Activated T-helper 2 cell treated with anti-CD3 and anti-CD28 coated beads, Interferon-gamma antibody, Interleukin-2, Interleukin-4, amounts not matched to agents 10 μg/mL and 5 μg/mL and 100 μg/mL, durations not matched to agents 14 hours and 24 hours and 36 hours (primary cell): ENCODE data around the gene CPNE1. TPM values are rescaled to one million over a fixed set of nuclear protein-coding genes. Genes with fewer than 3 reads are reported as not detected.
A peak's percentile ranks its signal among the peaks of the same experiment; 100 is the strongest.

Experiments
- DNase-seq: peaks from one replicate; pipeline ENCODE4 v3.0.0; 2021; ENCODE audit warnings: low spot score
- H3K27ac Mint-ChIP-seq: one replicate; pipeline ENCODE4 v1.8.0; 2021; ENCODE audit warnings: mixed read lengths
- H3K27me3 Mint-ChIP-seq: one replicate; pipeline ENCODE4 v1.8.0; 2021; ENCODE audit warnings: low read depth, mixed read lengths
- H3K36me3 Mint-ChIP-seq: one replicate; pipeline ENCODE4 v1.8.0; 2021; ENCODE audit warnings: low read depth, mixed read lengths
- H3K4me1 Mint-ChIP-seq: one replicate; pipeline ENCODE4 v1.8.0; 2021; ENCODE audit warnings: low read depth, mixed read lengths
- H3K4me3 Mint-ChIP-seq: one replicate; pipeline ENCODE4 v1.8.0; 2021; ENCODE audit warnings: low read depth, mild to moderate bottlenecking, moderate library complexity, mixed read lengths
- H3K9me3 Mint-ChIP-seq: one replicate; pipeline ENCODE4 v1.8.0; 2021; ENCODE audit warnings: mixed read lengths
- intact Hi-C: fragments of 100-400 bp; cut with micrococcal nuclease; formaldehyde crosslinking; loops from one replicate; pipeline ENCODE4 v1.15.1; 2023
- total RNA-seq: library from RNA; stranded (reverse); gene quantifications from 2 replicates; pipeline ENCODE4 v1.2.3, GENCODE V29; 2022

Gene CPNE1
- total RNA-seq, 1 donor from 2014 or later, result 347 TPM

DNA sequence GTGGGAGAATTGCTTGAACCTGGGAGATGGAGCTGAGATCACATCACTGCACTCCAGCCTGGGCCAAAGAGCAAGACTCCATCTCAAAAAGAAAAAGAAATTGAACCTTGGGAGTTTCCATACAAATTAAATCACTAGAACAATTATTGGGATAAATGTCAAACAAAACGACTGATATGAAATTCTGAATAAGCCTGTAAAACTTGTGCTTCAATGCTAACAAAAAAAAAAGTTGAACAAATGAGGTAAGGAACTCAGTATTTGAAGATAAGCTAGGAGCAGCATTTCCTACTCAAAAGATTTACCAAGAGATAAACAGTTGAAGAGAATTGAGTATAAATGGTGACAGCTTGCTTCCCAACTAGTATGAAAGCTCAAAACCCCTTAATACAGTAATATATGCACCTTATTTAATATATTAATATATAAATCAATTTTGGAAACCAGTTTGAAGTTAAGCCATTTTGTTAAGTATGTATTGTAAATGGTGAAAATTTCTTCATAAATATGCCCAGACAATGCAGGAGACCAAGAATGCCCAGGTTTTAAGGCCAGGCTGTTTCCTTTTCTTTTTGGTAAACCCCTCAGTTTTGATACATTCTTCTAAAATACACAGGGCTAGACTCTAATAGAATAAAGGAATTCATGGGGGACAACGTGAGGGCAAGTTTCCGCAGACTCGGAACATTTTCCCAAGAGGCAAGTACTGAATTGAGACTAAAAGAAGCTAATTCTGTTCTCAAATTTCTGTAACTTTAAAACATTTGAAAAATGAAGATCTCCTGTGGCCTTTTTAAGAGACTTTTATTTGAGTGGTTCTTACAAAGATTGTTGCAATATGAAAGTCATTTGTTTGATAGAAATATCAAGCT lies 38.4 kb upstream of the CPNE1 start:
- intact Hi-C loops, result no loop called here
- Mint-ChIP-seq H3K27ac (peak overlapping the region; percentile 28), H3K4me3 (no peak overlapping the region), H3K27me3 (no peaks in the 10 kb centered on the region), H3K36me3 (peaks cover 76% of the 10 kb centered on the region), H3K9me3 (no peaks in the 10 kb centered on the region), H3K4me1 (peaks cover 30% of the 10 kb centered on the region)
- no peak for DNase-seq

DNA sequence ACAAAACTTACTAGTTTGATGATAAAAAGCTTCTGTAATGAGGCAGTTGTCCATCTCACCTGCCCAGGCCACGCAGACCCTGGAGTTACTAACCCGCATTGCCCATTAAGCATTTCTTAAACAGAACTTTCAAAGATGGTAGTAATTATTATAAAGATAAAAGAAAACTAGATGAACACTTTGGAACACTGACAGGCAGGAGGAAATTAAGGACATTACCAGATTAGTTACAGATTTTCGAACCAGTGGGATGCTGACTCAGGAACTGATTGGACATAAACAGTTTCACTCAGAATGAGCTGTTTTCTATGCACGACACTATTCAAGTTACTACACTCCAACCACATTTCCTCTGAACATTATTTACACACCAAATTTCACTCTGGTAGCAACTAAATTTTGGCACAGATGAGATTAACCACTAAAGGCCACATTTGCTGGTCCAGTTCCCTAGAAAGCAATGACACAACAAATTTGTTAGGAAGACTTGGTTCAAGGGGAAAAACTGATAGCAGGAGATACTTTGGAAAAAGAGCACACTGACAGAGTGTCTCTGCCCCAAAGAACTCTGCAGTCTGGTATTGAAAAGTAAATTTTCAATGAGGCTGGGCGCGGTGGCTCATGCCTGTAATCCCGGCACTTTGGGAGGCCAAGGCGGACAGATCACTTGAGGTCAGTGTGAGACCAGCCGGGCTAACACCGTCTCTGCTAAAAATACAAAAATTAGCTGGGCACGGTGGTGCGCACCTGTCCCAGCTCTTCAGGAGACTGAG lies 37.5 kb upstream of the CPNE1 start:
- Mint-ChIP-seq H3K27me3 (no peaks in the 10 kb centered on the region), H3K9me3 (no peaks in the 10 kb centered on the region), H3K36me3 (peaks cover 74% of the 10 kb centered on the region), H3K27ac (peak overlapping the region; percentile 57), H3K4me1 (peaks cover 37% of the 10 kb centered on the region), H3K4me3 (peak overlapping the region; percentile 7)
- DNase-seq, result no peak
- intact Hi-C loops, result no loop called here

DNA sequence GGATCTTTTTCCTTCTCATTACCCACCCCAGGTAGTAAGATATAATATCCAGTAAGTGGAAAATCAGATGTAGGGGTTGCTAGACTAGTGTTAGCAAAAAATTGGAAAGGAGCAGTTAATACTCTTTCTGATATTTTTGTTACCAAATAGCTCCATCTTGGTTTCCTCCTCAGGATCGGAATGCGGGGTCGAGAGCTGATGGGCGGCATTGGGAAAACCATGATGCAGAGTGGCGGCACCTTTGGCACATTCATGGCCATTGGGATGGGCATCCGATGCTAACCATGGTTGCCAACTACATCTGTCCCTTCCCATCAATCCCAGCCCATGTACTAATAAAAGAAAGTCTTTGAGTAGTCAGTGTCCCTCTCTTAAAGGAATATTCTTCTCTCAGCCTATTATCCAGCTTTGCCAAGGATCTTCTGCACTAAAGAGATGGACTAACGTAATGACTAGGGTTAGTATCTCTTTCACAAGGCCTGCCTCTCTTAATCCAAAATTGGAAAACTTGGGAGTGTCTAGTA lies 36.0 kb upstream of the CPNE1 start:
- intact Hi-C loops, result no loop called here
- H3K9me3 Mint-ChIP-seq, result no peaks in the 10 kb centered on the region
- peaks cover 68% of the 10 kb centered on the region for H3K36me3 Mint-ChIP-seq
- no peaks in the 10 kb centered on the region for H3K27me3 Mint-ChIP-seq
- no peak overlapping the region for H3K27ac Mint-ChIP-seq
- H3K4me1 Mint-ChIP-seq, result peaks cover 36% of the 10 kb centered on the region
- no peak for DNase-seq
- peak overlapping the region; percentile 94 for H3K4me3 Mint-ChIP-seq

DNA sequence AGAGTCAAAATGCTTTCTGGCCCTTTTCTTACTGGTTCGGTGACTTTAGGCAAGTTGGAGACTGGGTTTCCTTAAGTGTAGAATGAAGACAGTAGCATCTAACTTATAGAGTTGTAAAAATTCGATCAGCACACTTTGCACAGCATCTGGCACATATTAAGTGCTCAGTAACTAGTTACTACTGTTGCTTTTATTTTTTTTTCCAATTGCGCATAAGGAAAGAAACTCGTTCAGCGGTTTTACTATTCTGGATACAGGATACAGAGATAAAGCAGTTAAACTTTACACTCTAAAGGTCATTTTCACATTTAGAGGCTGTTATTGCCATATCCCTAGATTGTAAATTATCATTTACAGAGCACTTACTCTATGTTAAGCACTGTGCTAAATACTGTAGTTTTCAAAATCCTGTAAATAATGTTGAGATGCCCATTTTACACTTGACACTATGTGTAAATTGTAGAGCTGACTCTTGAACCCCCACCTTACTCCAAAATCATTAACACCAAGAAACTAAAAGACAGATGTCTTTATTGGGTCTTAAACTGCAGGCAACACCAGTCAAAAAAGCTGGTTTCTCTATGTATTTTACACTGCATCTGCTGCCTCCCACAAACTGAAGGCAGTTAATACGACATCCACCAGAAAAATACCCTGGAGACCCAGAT lies 35.4 kb upstream of the CPNE1 start:
- no peak for DNase-seq
- H3K36me3 Mint-ChIP-seq, result peaks cover 68% of the 10 kb centered on the region
- H3K27me3 Mint-ChIP-seq, result no peaks in the 10 kb centered on the region
- no peaks in the 10 kb centered on the region for H3K9me3 Mint-ChIP-seq
- H3K4me1 Mint-ChIP-seq, result peaks cover 36% of the 10 kb centered on the region
- peak overlapping the region; percentile 94 for H3K27ac Mint-ChIP-seq
- H3K4me3 Mint-ChIP-seq, result peak overlapping the region; percentile 94
- intact Hi-C loops, result loop anchor here (1.0 to 5.0 kb wide), 4 partner anchors 36 to 98 kb away; partner anchors contain the start of genes CPNE1, RBM12 and RBM39

DNA sequence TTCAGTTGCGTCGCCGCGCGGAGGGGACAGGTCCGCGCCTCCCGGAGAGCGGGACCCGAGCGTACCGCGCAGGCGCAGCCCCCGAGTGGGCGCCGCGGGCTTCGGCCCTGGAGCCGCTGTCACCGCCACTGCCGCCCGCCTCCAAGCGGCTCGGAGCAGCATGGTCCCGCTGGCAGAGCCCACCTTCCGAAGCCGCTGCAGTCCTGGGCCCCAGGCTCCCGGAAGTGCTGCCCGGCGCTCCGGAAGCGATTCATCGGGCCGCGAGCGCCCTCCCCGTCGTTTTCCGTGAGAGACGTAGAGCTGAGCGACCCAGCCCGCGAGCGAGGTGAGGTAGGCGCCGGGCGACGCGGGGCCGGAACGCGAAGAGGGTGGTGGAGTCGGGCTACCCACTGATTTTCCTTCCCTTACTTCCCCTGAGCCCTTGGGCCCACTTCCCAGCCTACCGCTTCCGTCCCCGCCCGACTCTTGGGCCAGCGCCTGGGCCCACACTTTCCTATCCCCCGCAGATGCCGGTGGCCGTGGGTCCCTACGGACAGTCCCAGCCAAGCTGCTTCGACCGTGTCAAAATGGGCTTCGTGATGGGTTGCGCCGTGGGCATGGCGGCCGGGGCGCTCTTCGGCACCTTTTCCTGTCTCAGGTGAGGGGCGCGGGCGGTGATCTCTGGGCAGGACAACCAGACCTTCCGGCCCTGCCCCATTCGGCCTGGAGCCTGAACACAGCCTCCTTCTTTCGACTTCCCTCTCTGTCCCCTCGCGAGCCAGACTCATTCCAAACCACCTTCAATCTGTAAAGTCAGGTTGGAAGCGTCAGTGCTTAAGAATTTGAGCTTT lies 34.6 kb upstream of the CPNE1 start, which contains the start of the genes NFS1 and ROMO1:
TSS of gene NFS1 (minus strand) at position 226 of the 830 bp plus-strand sequence. CDS start at position 162, 64 bp downstream.
TSS of gene ROMO1 (plus strand) at position 279 of the 830 bp plus-strand sequence. CDS start at position 507, 228 bp downstream.
- peak; percentile 82 for DNase-seq
- peaks cover 31% of the 10 kb centered on the region for H3K4me1 Mint-ChIP-seq
- H3K4me3 Mint-ChIP-seq, result peak within 1 kb of the TSS; percentile 94
- H3K9me3 Mint-ChIP-seq, result no peaks in the 10 kb centered on the region
- peaks cover 62% of the 10 kb centered on the region for H3K36me3 Mint-ChIP-seq
- H3K27ac Mint-ChIP-seq, result peak within 1 kb of the TSS; percentile 94
- H3K27me3 Mint-ChIP-seq, result no peaks in the 10 kb centered on the region
- intact Hi-C loops, result loop anchor here (1.0 to 5.0 kb wide), 4 partner anchors 35 to 97 kb away; partner anchors contain the start of genes CPNE1, RBM12 and RBM39

DNA sequence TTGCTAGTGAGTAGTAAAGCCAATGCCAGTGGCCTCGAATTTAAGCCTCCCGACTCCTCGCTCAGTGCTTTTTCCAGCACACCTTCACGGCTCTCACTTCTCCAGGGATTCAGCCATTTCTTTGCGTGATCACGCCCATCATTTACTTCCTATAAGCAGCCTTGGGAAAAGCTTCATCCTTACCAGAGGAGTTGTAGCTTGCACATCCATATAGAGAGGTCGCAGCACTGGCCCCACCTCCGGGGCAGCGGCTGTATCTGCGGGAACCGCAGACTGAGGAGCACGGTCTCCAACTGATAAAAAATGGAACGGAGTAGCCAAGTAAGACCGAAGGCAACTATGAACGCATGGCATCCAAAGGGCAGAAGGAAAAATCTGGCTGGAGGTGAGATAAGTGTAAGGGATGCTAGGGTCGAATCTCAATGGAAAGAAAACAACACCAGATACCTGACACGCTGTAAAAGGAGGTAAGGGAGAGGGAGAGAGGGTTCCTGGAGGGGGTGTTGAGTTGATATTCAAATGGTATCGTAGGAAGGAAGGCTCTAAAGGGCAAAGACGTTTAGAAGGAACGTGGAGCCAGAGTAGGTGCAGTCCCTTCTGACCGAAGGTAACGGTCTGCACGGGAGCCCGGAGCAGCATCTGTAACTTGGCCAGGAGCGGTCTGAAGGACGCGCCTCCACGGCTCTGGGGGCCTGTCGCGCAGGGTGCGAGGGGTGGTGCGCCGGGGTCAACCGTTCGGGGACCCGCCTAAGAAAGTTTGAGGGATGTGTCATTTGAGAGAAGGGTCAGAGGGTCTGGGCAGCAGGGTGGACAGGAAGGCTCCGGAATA lies 33.8 kb upstream of the CPNE1 start:
- peaks cover 26% of the 10 kb centered on the region for H3K4me1 Mint-ChIP-seq
- H3K27ac Mint-ChIP-seq, result peak overlapping the region; percentile 89
- DNase-seq, result no peak
- no peaks in the 10 kb centered on the region for H3K27me3 Mint-ChIP-seq
- no peaks in the 10 kb centered on the region for H3K9me3 Mint-ChIP-seq
- H3K36me3 Mint-ChIP-seq, result peaks cover 54% of the 10 kb centered on the region
- intact Hi-C loops, result loop anchor here (1.0 to 5.0 kb wide), 4 partner anchors 34 to 96 kb away; partner anchors contain the start of genes CPNE1, RBM12 and RBM39
- peak overlapping the region; percentile 94 for H3K4me3 Mint-ChIP-seq

DNA sequence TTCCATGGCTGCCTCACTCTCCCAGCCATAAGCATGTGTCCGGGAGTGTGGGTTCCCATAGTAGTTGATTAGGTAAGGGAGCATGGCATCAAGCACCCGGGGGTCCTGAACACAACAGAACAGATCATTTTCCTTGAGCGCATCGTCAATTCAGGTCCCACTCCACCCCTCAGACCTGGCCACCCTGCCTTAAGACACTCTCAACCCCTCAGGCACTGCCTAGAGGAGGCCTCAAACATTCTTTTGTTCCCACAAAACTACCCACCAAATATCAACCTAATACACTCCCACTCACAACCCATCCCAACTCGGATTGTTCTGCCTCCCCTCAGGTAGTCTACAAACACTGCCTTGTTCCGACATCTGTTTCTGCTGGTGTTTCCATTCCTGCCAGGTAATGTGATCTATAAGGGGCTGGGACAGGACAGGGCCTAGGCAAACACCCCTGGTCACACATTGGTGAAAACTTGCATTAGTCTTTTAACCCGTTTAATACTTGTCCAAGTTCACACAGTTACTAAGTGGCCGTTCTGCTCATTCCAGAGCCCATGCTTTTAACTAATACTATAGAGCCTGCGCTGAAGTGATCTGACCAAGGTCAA lies 33.1 kb upstream of the CPNE1 start:
- intact Hi-C loops, result loop anchor here (2.0 to 5.0 kb wide), 3 partner anchors 45 to 95 kb away; partner anchors contain the start of gene RBM39
- peak overlapping the region; percentile 94 for H3K4me3 Mint-ChIP-seq

DNA sequence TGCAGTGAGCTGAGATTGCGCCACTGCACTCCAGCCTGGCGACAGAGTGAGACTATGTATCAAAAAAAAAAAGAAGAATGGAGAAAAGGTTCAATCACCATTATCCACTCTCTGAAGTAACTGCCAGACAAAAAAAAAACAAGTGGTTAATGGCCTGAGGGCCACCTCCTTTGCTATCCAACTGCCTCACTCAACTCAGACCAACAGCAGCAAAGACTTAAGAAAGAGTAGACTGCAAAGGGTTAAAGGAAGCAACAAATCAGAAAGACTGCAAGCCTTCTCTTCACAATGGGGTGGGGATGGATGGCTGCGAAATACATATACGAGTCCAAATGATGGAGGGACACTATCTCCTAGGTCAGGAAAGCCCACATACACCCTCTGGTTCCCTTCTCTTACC lies 31.3 kb upstream of the CPNE1 start:
- intact Hi-C loops, result loop anchor here (5.0 kb wide), 1 partner anchor 94 kb away; no protein-coding TSS in a partner anchor
- H3K9me3 Mint-ChIP-seq, result no peaks in the 10 kb centered on the region
- no peak overlapping the region for H3K27ac Mint-ChIP-seq
- no peak for DNase-seq
- H3K4me1 Mint-ChIP-seq, result peaks cover 25% of the 10 kb centered on the region
- peaks cover 38% of the 10 kb centered on the region for H3K36me3 Mint-ChIP-seq
- H3K4me3 Mint-ChIP-seq, result no peak overlapping the region
- H3K27me3 Mint-ChIP-seq, result no peaks in the 10 kb centered on the region

More for the DNA sequence above, 33.1 kb upstream of the CPNE1 start:
- DNase-seq, result no peak
- Mint-ChIP-seq H3K4me1 (peaks cover 25% of the 10 kb centered on the region), H3K9me3 (no peaks in the 10 kb centered on the region), H3K27ac (peak overlapping the region; percentile 89), H3K27me3 (no peaks in the 10 kb centered on the region), H3K36me3 (peaks cover 52% of the 10 kb centered on the region)

DNA sequence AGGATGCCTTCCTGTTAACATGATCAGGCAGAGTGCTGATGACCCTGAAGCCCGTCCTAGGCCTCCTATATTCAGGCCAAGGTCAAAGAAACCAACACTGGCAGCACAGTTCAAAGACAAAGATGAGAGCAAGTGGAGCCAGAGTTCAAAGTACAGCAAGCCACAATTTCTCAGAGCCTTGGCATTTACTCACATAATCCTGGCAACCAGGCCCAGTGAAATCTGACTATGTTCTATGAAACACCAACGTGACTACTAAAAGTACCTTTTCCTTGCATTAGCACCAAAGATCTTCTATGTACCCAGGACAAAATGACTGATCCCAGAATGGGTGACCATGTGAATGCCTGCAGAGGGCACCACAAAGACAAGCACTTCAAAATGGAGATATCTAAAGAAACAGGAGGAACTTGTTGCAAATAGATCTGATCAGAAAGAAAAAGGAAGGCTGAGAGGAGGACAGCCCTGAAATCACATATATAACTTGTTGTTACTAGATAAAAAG lies 30.6 kb upstream of the CPNE1 start:
- Mint-ChIP-seq H3K4me1 (peaks cover 18% of the 10 kb centered on the region), H3K36me3 (peaks cover 34% of the 10 kb centered on the region), H3K27ac (no peak overlapping the region), H3K4me3 (no peak overlapping the region), H3K9me3 (no peaks in the 10 kb centered on the region), H3K27me3 (no peaks in the 10 kb centered on the region)
- intact Hi-C loops, result loop anchor here (5.0 kb wide), 1 partner anchor 93 kb away; no protein-coding TSS in a partner anchor
- no peak for DNase-seq

DNA sequence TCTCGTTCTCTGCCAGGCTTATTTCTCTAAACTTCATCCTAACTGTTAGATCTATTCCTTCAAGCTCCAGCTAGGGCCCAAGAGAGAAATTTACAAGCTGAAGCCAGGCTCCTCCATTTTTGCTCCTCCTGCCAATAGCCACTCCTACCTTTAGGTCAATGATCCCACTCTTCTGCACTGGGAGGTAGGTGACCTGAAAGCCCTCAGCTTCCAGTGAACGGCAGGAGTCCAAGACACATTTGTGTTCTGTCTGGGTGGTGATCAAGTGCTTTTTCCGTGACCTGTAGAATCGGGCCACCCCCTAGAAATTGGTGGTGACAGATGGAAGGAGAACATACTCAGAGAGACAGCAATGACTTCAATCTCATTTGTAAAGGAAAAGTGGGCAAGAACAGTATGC lies 25.6 kb upstream of the CPNE1 start:
- no peak overlapping the region for H3K27ac Mint-ChIP-seq
- H3K4me3 Mint-ChIP-seq, result no peak overlapping the region
- H3K36me3 Mint-ChIP-seq, result peaks cover 38% of the 10 kb centered on the region

More for the DNA sequence above, 25.6 kb upstream of the CPNE1 start:
- Mint-ChIP-seq H3K9me3 (no peaks in the 10 kb centered on the region), H3K4me1 (no peaks in the 10 kb centered on the region), H3K27me3 (no peaks in the 10 kb centered on the region)
- intact Hi-C loops, result no loop called here
- DNase-seq, result no peak
